ENCODE measurements around the gene TULP3.

Gene TULP3

GRCh38 chr12:2877953-2878732 lies 12.5 kb upstream of the TULP3 start:
- DNase-seq: no peak

GRCh38 chr12:2879853-2880252 lies 10.8 kb upstream of the TULP3 start:
- DNase-seq: no peak

- DNase-seq: no peak
Observed at GRCh38 chr12:2884810-2885209, 5.9 kb upstream of the TULP3 start.

- no peak for DNase-seq
Observed at GRCh38 chr12:2886768-2887450, 3.8 kb upstream of the TULP3 start.

- no peak for DNase-seq
Observed at GRCh38 chr12:2890001-2890387, 697 bp upstream of the TULP3 start.

GRCh38 chr12:2891240-2892053 lies 756 bp downstream of the TULP3 start:
- DNase-seq: peak in 1 of 2 experiments; percentile 42

- no peak for DNase-seq
Observed at GRCh38 chr12:2892246-2892645, 1.6 kb downstream of the TULP3 start.

GRCh38 chr12:2893007-2893406 lies 2.3 kb downstream of the TULP3 start:
- DNase-seq: no peak

- DNase-seq: no peak
Observed at GRCh38 chr12:2895051-2895451, 4.4 kb downstream of the TULP3 start.

GRCh38 chr12:2895511-2895910 lies 4.8 kb downstream of the TULP3 start:
- DNase-seq: no peak

GRCh38 chr12:2897418-2897817 lies 6.7 kb downstream of the TULP3 start:
- no peak for DNase-seq

GRCh38 chr12:2900642-2901041 lies 10.0 kb downstream of the TULP3 start:
- no peak for DNase-seq

- DNase-seq: no peak
Observed at GRCh38 chr12:2902272-2902880, 11.7 kb downstream of the TULP3 start.

- no peak for DNase-seq
Observed at GRCh38 chr12:2904260-2904659, 13.6 kb downstream of the TULP3 start.

- no peak for DNase-seq
Observed at GRCh38 chr12:2912216-2912575, 21.5 kb downstream of the TULP3 start.

- no peak for DNase-seq
Observed at GRCh38 chr12:2919249-2919648, 28.6 kb downstream of the TULP3 start.

GRCh38 chr12:2922329-2922728 lies 31.6 kb downstream of the TULP3 start:
- DNase-seq: no peak

GRCh38 chr12:2923057-2923456 lies 32.4 kb downstream of the TULP3 start:
- no peak for DNase-seq

- no peak for DNase-seq
Observed at GRCh38 chr12:2924019-2924418, 33.3 kb downstream of the TULP3 start.

GRCh38 chr12:2925322-2925995 lies 34.8 kb downstream of the TULP3 start:
- no peak for DNase-seq

- no peak for DNase-seq
Observed at GRCh38 chr12:2930865-2931264, 40.2 kb downstream of the TULP3 start.

- DNase-seq: no peak
Observed at GRCh38 chr12:2933586-2933985, 42.9 kb downstream of the TULP3 start.

GRCh38 chr12:2934371-2934770 lies 43.7 kb downstream of the TULP3 start:
- no peak for DNase-seq
